PFSK-1 (cell line): ENCODE measurements around the gene SAAL1.

Experiments
- FOXP2 ChIP-seq: optimal IDR thresholded peaks from 2 replicates; pipeline ENCODE3; 2011; ENCODE audit warnings: borderline replicate concordance, control low read depth, inconsistent platforms; ENCODE audit not compliant: insufficient read depth; ENCODE audit errors: extremely low read length, extremely low read depth
- POLR2AphosphoS5 ChIP-seq: IDR thresholded peaks from 2 replicates; pipeline ENCODE4 v1.6.1; 2012; ENCODE audit warnings: low read depth, mild to moderate bottlenecking, control low read depth, low read length, moderate library complexity
- SIN3A ChIP-seq: IDR thresholded peaks from 2 replicates; pipeline ENCODE4 v1.6.1; 2012; ENCODE audit warnings: mild to moderate bottlenecking, low read length, moderate library complexity, borderline replicate concordance; ENCODE audit not compliant: insufficient read depth
- TAF1 ChIP-seq: IDR thresholded peaks from 2 replicates; pipeline ENCODE4 v1.6.1; 2012; ENCODE audit warnings: low read length, control low read depth, borderline replicate concordance; ENCODE audit not compliant: insufficient read depth
- TF ChIP-seq, protein P1 (sequence below), 2 experiments: IDR thresholded peaks; 2 replicates each; pipeline versions ENCODE4 v1.6.1 to v1.8.0; 2011 to 2012; ENCODE audit warnings: low read depth in 2 of 2, low read length in 2 of 2, control low read depth in 1 of 2, inconsistent platforms in 1 of 2, mild to moderate bottlenecking in 1 of 2, moderate library complexity in 1 of 2; ENCODE audit not compliant: insufficient read depth in 1 of 2

The SAAL1 gene

DNA sequence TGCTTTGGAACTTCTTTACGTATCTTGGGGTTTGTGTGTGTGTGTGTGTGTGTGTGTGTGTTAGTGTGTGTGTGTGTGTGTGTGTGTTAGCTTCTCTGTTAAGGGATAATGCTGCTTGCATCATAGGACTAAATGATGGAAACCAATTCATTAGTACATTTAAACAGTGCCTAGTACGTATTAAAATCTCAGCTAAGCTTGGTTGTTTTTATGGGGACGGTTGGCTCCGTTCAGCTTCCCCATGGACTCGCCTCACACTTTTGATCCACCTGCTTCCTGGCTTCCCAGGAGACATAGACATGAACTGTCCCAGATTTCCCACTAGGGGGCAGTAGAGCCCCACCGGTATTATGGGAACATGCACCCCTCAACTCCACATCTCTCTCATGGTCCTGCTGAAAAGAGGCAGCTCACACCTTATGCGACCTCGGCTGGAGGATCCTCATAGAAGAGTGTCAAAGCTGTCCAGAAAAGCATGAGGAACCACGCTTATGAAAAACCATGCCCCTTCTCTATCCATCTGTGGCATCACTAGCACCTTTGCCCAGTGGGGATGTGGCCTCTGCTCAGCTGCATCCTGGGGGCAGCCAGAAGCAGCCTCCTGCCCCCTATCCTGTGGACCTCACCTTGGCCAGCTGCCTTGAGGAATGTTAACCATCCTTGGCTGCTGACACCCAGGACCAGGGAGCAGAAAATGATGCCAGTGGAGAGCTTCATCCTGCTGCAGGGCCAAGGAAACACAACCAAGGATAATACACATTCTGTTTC lies 9.7 kb upstream of the SAAL1 start:
- TF ChIP-seq POLR2AphosphoS5, result no peak
- TF ChIP-seq, protein P1, sequence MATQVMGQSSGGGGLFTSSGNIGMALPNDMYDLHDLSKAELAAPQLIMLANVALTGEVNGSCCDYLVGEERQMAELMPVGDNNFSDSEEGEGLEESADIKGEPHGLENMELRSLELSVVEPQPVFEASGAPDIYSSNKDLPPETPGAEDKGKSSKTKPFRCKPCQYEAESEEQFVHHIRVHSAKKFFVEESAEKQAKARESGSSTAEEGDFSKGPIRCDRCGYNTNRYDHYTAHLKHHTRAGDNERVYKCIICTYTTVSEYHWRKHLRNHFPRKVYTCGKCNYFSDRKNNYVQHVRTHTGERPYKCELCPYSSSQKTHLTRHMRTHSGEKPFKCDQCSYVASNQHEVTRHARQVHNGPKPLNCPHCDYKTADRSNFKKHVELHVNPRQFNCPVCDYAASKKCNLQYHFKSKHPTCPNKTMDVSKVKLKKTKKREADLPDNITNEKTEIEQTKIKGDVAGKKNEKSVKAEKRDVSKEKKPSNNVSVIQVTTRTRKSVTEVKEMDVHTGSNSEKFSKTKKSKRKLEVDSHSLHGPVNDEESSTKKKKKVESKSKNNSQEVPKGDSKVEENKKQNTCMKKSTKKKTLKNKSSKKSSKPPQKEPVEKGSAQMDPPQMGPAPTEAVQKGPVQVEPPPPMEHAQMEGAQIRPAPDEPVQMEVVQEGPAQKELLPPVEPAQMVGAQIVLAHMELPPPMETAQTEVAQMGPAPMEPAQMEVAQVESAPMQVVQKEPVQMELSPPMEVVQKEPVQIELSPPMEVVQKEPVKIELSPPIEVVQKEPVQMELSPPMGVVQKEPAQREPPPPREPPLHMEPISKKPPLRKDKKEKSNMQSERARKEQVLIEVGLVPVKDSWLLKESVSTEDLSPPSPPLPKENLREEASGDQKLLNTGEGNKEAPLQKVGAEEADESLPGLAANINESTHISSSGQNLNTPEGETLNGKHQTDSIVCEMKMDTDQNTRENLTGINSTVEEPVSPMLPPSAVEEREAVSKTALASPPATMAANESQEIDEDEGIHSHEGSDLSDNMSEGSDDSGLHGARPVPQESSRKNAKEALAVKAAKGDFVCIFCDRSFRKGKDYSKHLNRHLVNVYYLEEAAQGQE (IDR thresholded peaks at IDR 0.05; ENCODE audit: insufficient read depth in 1 of 2, low read depth in 2 of 2, low read length in 2 of 2), result no peak
- no peak for TF ChIP-seq TAF1
- no peak for TF ChIP-seq FOXP2
- TF ChIP-seq SIN3A, result no peak

DNA sequence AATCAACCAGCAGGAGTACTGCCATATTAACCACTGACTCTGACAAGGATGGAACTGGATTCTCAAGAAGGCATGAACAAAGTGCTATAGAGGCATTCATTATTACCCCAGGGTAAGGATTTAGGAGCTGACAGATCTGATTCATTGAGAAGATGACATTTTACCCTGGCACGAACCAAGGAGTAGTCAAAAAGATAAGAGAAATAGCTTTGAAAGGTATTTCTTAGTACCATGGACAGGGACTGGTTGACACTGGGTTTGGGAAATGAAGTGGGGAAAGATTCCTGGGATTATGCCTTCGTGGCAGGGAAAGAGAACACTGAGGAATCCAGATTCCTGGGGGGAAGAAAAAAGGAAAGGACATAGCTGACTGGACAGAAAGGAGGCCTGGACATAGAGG lies 5.1 kb upstream of the SAAL1 start:
- TF ChIP-seq FOXP2 (no peak), SIN3A (no peak), POLR2AphosphoS5 (no peak)
- TF ChIP-seq, protein P1 (IDR thresholded peaks at IDR 0.05; ENCODE audit: insufficient read depth in 1 of 2, low read depth in 2 of 2, low read length in 2 of 2), result peak; percentile 73 to 91; a peak in 3 of 4 replicates

DNA sequence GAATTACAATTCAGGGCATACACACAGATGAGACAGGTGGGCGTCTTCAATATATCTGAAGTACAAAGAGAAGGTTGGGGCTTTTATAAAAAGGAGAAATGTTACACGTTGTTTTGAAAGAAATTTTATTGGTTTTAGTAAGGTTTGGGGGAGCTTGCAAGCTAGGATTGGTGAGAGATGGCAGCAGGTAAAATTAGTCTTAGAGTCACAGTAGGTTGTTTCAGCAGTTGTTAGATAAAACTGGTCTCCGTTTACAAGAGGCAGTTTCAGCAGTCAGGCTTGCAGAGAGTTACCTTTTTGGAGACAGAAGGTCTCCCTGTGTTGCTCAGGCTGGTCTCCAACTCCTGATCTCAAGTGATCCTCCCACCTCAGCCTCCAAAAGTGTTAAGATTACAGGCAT lies 2.4 kb upstream of the SAAL1 start:
- no peak for TF ChIP-seq SIN3A
- TF ChIP-seq, protein P1 (IDR thresholded peaks at IDR 0.05; ENCODE audit: insufficient read depth in 1 of 2, low read depth in 2 of 2, low read length in 2 of 2), result no peak
- TF ChIP-seq FOXP2, result no peak
- TF ChIP-seq POLR2AphosphoS5, result no peak
- no peak for TF ChIP-seq TAF1

DNA sequence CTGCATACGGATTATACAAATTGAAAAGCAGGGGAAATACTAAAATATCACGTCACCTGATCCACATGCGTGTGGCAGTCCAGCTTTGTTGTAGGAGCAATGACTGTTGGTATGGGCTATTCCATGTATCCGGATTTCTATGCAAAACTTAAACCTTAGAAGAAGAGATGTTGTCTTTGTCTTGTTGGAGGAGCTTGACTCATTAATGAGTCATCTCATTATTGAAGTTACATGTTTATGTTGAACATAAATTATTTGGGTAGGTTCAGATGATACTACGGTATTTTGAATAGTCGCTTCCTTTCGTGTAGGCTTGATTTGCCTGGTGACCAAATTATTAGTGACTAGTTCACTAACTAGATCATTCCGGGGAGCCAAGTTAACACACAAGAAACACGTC lies 806 bp upstream of the SAAL1 start:
- TF ChIP-seq POLR2AphosphoS5, result no peak
- TF ChIP-seq TAF1, result no peak
- TF ChIP-seq, protein P1 (IDR thresholded peaks at IDR 0.05; ENCODE audit: insufficient read depth in 1 of 2, low read depth in 2 of 2, low read length in 2 of 2), result no peak
- no peak for TF ChIP-seq SIN3A
- no peak for TF ChIP-seq FOXP2
